ENCODE results near the gene MTCH1. TPM values are rescaled to one million over a fixed set of nuclear protein-coding genes. Genes with fewer than 3 reads are reported as not detected.

Gene MTCH1
- total and polyA plus RNA-seq, 2 donors from 2014 or later = 194 to 202 TPM

DNA sequence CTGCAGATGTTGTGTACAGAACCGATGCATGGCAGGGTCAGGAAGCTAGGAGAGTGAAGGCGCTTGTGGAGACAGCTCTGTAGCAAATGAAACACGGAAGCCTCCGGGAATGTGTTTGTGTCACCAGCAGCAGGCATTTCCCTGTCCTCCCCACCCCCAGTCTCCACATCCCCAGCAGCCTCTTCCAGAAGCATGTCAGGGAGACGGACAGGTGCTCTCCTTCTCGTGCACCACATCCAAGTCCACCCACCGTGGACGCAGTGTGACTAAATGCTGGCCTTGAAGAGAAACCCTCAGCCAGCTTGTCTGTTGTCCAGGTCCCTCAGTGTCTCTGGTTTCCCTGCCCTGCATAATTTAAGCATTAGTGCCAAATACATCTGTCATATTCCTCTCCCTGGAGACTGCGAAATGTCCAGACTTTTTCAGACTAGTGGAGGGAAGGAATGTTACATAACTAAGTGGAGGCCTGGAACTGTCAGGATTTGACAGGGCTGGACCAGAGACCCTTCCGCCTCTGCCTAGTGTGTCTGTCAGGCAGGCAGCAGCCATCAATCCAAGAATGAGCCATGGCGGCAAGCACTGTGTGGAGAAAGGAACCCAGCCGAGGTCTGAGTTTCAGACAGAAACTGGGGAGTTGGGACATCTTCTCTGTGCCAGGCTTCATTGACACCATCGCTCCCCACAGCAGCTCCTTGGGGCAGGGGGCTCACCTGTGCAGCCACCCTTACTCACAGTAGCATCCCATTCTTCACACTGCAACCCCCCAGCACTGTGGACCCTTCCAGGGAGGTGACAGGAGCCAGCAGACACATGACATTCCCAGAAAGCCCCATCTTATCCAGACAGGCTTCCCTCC is 58.1 kb downstream of the MTCH1 start:
- Histone ChIP-seq H3K4me3 (ENCODE audit: low read length in 3 of 3) (no peak overlapping the region), H3K9me3 (ENCODE audit: control insufficient read depth in 2 of 3, insufficient read depth in 1 of 3, low read length in 3 of 3) (no peaks in the 10 kb centered on the region), H3K4me1 (ENCODE audit: control insufficient read depth in 2 of 3, insufficient read depth in 2 of 3, low read depth in 1 of 3, low read length in 3 of 3) (no peaks in the 10 kb centered on the region), H3K9ac (ENCODE audit: low read length in 3 of 3) (no peak overlapping the region), H3K36me3 (ENCODE audit: control insufficient read depth in 2 of 3, insufficient read depth in 3 of 3, low read length in 3 of 3) (peaks cover 0 to 15% (median 14%) of the 10 kb centered on the region in 3 donors), H3K27me3 (ENCODE audit: control insufficient read depth, insufficient read depth, low read length) (no peaks in the 10 kb centered on the region), H3K27ac (ENCODE audit: low read depth in 2 of 2, low read length in 2 of 2) (no peak overlapping the region)
- intact Hi-C loops (cut with DNase I) = no loop called here
- no peak for FAIRE-seq
- DNase-seq = no peak
- TF ChIP-seq, protein P1, sequence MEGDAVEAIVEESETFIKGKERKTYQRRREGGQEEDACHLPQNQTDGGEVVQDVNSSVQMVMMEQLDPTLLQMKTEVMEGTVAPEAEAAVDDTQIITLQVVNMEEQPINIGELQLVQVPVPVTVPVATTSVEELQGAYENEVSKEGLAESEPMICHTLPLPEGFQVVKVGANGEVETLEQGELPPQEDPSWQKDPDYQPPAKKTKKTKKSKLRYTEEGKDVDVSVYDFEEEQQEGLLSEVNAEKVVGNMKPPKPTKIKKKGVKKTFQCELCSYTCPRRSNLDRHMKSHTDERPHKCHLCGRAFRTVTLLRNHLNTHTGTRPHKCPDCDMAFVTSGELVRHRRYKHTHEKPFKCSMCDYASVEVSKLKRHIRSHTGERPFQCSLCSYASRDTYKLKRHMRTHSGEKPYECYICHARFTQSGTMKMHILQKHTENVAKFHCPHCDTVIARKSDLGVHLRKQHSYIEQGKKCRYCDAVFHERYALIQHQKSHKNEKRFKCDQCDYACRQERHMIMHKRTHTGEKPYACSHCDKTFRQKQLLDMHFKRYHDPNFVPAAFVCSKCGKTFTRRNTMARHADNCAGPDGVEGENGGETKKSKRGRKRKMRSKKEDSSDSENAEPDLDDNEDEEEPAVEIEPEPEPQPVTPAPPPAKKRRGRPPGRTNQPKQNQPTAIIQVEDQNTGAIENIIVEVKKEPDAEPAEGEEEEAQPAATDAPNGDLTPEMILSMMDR (IDR thresholded peaks at IDR 0.05; ENCODE audit: borderline replicate concordance, extremely low read depth, insufficient read depth) = no peak

DNA sequence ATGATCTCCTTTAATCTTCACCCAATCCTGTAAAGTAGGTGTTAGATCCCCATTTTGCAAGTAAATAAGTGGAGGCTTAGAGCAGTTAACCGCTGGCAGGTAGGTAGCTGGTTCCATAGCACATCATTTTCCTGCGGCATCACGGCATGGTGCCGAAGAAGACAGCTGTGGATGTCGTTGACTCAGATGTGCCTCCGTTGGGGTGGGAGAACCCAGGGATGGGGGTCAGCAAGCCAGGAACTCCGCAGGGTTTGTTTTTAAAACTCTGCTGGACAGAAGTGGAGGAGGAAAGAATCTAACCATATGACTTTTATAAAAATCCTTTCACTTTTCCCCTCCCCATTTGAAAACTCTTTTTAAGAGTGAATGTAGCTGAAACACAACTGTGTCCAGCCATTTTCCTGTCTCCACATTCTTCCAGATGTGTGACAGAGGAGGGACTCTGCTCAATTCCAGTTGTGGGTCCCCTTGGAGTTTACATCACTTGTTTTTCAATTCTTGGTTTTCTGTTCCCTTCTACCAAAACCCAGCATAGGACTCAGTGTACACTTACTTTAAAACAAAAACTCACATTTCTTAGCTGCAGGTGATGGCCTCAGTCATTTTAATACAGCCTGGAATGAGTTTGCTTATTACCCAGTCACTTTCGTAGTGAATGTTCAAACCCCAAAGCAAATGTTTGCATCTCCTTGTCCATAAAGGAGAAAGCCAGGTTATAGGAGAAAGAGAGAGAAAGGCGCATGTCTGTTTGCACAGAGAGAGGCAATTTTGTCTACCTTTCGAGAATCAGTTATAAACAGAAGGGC is 59.1 kb downstream of the MTCH1 start:
- FAIRE-seq (no peak), DNase-seq (no peak)
- Histone ChIP-seq H3K27me3 (ENCODE audit: control insufficient read depth, insufficient read depth, low read length) (no peaks in the 10 kb centered on the region), H3K4me3 (ENCODE audit: low read length in 3 of 3) (no peak overlapping the region), H3K9ac (ENCODE audit: low read length in 3 of 3) (no peak overlapping the region), H3K4me1 (ENCODE audit: control insufficient read depth in 2 of 3, insufficient read depth in 2 of 3, low read depth in 1 of 3, low read length in 3 of 3) (no peaks in the 10 kb centered on the region), H3K9me3 (ENCODE audit: control insufficient read depth in 2 of 3, insufficient read depth in 1 of 3, low read length in 3 of 3) (no peaks in the 10 kb centered on the region), H3K36me3 (ENCODE audit: control insufficient read depth in 2 of 3, insufficient read depth in 3 of 3, low read length in 3 of 3) (peaks cover 0 to 15% (median 14%) of the 10 kb centered on the region in 3 donors), H3K27ac (ENCODE audit: low read depth in 2 of 2, low read length in 2 of 2) (no peak overlapping the region)
- TF ChIP-seq, protein P1 (IDR thresholded peaks at IDR 0.05; ENCODE audit: borderline replicate concordance, extremely low read depth, insufficient read depth) = no peak
- intact Hi-C loops (cut with DNase I) = no loop called here

DNA sequence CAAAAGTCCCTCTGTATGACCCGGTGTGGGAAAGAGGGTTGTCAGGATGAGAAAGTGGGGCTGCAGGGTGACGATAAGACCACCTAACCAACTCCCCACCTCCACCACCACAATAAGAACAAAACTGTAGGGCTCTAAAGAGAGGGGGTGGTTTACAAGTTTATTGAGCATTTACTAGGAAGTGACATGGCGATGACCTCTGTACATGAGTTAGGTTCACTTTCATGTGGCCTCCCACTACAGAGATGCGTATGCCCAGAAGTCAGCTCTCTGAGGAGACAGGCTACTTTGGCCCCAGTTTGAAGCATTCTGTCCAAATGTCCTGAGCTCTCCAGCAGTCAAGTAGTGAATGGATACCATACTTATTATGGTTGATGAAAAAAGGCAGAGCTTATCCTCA is 60.2 kb downstream of the MTCH1 start:
- Histone ChIP-seq H3K27me3 (ENCODE audit: control insufficient read depth, insufficient read depth, low read length) (no peaks in the 10 kb centered on the region), H3K4me1 (ENCODE audit: control insufficient read depth in 2 of 3, insufficient read depth in 2 of 3, low read depth in 1 of 3, low read length in 3 of 3) (no peaks in the 10 kb centered on the region), H3K4me3 (ENCODE audit: low read length in 3 of 3) (no peak overlapping the region), H3K9ac (ENCODE audit: low read length in 3 of 3) (no peak overlapping the region), H3K9me3 (ENCODE audit: control insufficient read depth in 2 of 3, insufficient read depth in 1 of 3, low read length in 3 of 3) (no peaks in the 10 kb centered on the region), H3K27ac (ENCODE audit: low read depth in 2 of 2, low read length in 2 of 2) (no peak overlapping the region), H3K36me3 (ENCODE audit: control insufficient read depth in 2 of 3, insufficient read depth in 3 of 3, low read length in 3 of 3) (peaks cover 0 to 20% (median 17%) of the 10 kb centered on the region in 3 donors)
- TF ChIP-seq, protein P1 (IDR thresholded peaks at IDR 0.05; ENCODE audit: borderline replicate concordance, extremely low read depth, insufficient read depth) = no peak
- FAIRE-seq (no peak), DNase-seq (no peak)
- intact Hi-C loops (cut with DNase I) = no loop called here
